ENCODE measurements around the gene ENDOV.

DNA sequence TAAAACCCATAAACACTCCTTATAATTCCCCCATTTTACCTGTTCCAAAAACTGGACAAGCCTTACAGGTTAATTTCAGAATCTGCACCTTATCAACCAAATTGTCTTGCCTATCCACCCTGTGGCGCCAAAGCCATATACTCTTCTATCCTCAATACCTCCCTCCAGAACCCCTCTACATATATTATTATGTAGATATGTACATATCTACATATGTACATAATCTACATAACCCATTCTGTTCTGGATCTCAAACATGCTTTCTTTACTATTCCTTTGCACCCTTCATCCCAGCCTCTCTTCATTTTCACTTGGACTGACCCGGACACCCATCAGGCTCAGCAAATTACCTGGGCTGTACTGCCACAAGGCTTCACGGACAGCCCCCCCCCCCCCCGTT, 12.0 kb upstream of the ENDOV start:
- TF ChIP-seq POLR2A (IDR thresholded peaks at IDR 0.05; ENCODE audit: low read length) (no peak), GATA1 (IDR thresholded peaks at IDR 0.05; ENCODE audit: low read depth, low read length) (no peak)

Measured in erythroblast (primary cell).